Measurements from ENCODE around the gene PELI1.

DNA sequence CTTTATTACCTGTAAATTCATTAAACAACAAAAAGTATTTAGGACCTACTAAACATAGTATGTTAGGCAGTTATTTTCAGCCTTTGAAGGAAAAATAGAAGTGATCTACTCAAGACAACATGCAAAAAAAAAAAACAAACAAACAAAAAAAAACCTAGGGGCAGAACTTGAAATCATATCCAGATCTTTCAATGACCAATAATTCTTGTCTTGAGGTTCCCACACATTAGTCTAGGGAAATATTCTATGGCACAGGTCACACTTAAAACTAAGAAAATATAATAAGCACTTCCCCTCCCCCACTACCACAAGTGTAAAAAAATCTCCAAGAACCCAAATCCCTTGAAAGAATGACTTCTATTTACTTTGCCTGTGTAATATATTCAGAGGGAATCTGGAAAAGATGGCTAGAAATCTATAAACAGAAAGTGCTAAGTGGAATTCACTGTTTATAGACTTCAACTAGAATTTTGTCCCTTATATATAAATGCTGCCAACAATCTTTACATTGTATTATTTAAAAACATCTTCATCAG, 3.5 kb downstream of the PELI1 start:
- no peak for TF ChIP-seq POLR2A (IDR thresholded peaks at IDR 0.05)
- TF ChIP-seq, protein P1, sequence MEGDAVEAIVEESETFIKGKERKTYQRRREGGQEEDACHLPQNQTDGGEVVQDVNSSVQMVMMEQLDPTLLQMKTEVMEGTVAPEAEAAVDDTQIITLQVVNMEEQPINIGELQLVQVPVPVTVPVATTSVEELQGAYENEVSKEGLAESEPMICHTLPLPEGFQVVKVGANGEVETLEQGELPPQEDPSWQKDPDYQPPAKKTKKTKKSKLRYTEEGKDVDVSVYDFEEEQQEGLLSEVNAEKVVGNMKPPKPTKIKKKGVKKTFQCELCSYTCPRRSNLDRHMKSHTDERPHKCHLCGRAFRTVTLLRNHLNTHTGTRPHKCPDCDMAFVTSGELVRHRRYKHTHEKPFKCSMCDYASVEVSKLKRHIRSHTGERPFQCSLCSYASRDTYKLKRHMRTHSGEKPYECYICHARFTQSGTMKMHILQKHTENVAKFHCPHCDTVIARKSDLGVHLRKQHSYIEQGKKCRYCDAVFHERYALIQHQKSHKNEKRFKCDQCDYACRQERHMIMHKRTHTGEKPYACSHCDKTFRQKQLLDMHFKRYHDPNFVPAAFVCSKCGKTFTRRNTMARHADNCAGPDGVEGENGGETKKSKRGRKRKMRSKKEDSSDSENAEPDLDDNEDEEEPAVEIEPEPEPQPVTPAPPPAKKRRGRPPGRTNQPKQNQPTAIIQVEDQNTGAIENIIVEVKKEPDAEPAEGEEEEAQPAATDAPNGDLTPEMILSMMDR (IDR thresholded peaks at IDR 0.05), result no peak

All from body of pancreas (tissue), 4 donors.